ENCODE measurements around the gene GLIPR1L1.

The GLIPR1L1 gene

DNA sequence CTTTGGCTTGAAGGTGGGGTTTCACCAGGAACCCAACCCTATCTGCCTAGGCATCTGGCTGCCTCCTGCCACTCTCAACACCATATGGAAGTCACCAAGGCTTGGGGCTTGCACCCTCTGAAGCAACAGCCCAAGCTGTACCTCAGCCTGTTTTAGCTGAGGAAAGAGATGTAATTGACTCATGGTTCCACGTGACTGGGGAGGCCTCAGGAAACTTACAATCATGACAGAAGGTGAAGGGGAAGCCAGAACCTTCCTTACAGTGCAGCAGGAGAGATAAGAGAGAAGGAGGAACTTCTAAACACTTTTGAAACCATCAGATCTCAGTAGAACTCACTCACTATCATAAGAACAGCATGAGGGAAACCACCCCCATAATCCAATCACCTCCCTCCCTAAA, 26.9 kb downstream of the GLIPR1L1 start:
- no peak overlapping the region for H3K4me3 ChIP-seq (ENCODE audit: control insufficient read depth, low read depth, low read length)
- no peak for TF ChIP-seq CTCF (IDR thresholded peaks at IDR 0.05; ENCODE audit: control insufficient read depth, insufficient read depth, low read depth, low read length, missing control alignments)
- no peak for DNase-seq (ENCODE audit: low read depth)

DNA sequence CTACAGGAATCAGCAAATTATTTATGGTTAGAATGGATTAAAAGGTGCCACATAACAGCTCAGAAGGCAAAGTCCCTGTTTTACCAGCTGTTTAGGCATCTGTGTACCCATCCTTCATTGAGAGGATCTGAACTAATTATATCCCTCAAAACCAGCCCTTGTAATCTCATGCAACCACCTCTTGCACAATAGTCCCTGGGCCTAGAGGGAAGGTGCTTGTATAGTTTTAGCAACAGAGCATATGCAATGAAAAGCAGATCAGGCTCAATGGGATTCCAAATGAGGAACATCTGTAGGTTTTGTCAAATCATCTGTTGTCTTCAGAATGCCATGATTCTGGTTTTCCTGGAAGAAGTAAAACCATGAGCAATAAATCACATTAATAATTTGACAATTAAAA, 30.4 kb downstream of the GLIPR1L1 start:
- H3K4me3 ChIP-seq (ENCODE audit: control insufficient read depth, low read depth, low read length) = no peak overlapping the region
- no peak for TF ChIP-seq CTCF (IDR thresholded peaks at IDR 0.05; ENCODE audit: control insufficient read depth, insufficient read depth, low read depth, low read length, missing control alignments)
- peak; percentile 63 for DNase-seq (ENCODE audit: low read depth)

DNA sequence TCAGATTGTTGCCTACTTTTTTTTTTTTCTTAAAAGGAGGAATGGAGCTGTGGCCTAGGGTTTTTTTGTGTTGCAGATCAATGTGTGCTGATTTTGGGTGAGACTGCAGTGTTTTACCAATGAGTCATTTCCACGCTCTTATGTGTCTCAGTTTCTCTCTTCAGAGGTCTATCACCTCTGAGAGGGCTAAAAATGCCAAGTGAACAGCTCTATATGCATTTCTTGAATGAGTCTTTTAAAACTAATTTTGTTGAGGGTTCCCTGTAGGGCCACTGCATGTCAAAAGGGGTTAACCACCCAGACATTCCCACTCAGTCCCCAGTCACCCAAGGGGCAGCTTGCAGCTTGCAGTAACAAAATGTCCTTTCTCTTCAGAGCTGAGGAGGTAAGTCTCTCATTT, 32.2 kb downstream of the GLIPR1L1 start:
- TF ChIP-seq CTCF (IDR thresholded peaks at IDR 0.05; ENCODE audit: control insufficient read depth, insufficient read depth, low read depth, low read length, missing control alignments) = no peak
- no peak overlapping the region for H3K4me3 ChIP-seq (ENCODE audit: control insufficient read depth, low read depth, low read length)
- DNase-seq (ENCODE audit: low read depth) = no peak

DNA sequence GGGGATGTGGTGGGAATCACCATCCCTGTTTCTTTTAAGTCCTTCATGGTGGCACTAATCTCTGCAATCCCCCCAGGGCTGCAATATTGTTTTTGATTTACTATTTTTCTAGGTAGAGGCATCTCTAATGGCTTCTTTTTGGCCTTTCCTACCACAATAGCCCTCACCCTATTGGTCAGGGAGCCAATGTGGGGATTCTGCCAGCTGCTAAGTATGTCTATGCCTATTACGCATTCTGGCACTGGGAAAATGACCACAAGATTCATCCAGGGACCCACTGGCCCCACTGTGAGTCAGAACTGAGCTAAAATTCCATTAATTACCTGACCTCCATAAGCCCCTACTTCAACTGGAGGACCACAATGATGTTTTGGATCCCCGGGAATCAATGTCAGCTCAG, 40.5 kb downstream of the GLIPR1L1 start:
- no peak for TF ChIP-seq CTCF (IDR thresholded peaks at IDR 0.05; ENCODE audit: control insufficient read depth, insufficient read depth, low read depth, low read length, missing control alignments)
- DNase-seq (ENCODE audit: low read depth) = no peak
- H3K4me3 ChIP-seq (ENCODE audit: control insufficient read depth, low read depth, low read length) = no peak overlapping the region

GRCh38 chr12:75378354-75378753, 43.9 kb downstream of the GLIPR1L1 start:
- no peak overlapping the region for H3K4me3 ChIP-seq (ENCODE audit: control insufficient read depth, low read depth, low read length)
- peak; percentile 29 for DNase-seq (ENCODE audit: low read depth)
- no peak for TF ChIP-seq CTCF (IDR thresholded peaks at IDR 0.05; ENCODE audit: control insufficient read depth, insufficient read depth, low read depth, low read length, missing control alignments)

DNA sequence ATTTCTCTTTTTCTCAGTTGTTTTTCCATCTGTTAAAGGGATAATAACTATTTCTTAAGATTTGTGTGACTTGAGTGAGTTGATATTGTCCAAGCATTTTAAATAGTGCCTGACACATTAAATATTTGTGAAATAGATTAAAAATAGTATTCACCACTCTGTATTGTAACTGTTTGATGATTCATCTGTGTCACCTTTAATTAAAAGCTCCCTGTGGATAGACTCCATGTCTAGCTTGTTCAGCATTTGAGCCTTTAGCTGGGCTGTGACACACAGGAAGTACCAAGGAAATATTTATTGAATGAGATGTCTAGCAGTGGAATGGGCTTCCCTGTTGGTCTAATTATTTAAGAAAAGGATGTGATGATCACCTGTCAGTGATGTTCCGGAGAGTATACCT, 54.6 kb downstream of the GLIPR1L1 start:
- H3K4me3 ChIP-seq (ENCODE audit: control insufficient read depth, low read depth, low read length) = no peak overlapping the region
- no peak for TF ChIP-seq CTCF (IDR thresholded peaks at IDR 0.05; ENCODE audit: control insufficient read depth, insufficient read depth, low read depth, low read length, missing control alignments)
- no peak for DNase-seq (ENCODE audit: low read depth)

DNA sequence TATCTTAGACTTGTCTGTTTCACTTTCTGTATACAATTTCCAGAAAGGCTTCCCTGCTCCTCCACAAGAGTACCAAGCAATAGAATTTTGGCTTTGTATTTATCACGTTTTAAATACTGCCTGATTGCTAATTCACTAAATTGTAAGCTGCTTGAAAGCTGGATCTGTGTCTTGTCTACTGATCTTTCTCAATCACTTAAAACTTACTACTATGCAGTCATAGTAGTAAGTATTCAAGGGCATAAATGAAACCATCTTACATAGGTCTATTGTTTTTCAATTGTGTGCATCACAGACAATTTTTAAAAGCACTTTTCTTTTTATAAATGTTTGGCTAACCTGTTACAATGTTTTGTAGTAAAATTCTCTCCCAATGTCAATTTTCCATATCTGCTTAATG, 55.2 kb downstream of the GLIPR1L1 start:
- no peak for DNase-seq (ENCODE audit: low read depth)
- no peak overlapping the region for H3K4me3 ChIP-seq (ENCODE audit: control insufficient read depth, low read depth, low read length)
- TF ChIP-seq CTCF (IDR thresholded peaks at IDR 0.05; ENCODE audit: control insufficient read depth, insufficient read depth, low read depth, low read length, missing control alignments) = no peak

Measured in AG09309 (cell line).